Endothelial cell of umbilical vein (primary cell): ENCODE data around the gene MRPS35. TPM values are rescaled to one million over a fixed set of nuclear protein-coding genes. Genes with fewer than 3 reads are reported as not detected.

Source experiments
- BruUV-seq: library from RNA; stranded (reverse); fragments of 400-500 nt; replicated peaks from 2 replicates; lab custom pipeline; 2021; lab: Mats Ljungman, UMichigan
- CTCF ChIA-PET: fragments of 300-600, 350-600 bp; sonication (Branson Sonifier 250); formaldehyde crosslinking; loops from one replicate; lab custom pipeline; 2021; ENCODE audit warnings: antibody characterized with exemption, inconsistent platforms; lab: Charles Lee
- POLR2A ChIA-PET: fragments of 300-600, 350-600 bp; sonication (Branson Sonifier 250); formaldehyde crosslinking; loops from one replicate; lab custom pipeline; 2021; ENCODE audit warnings: antibody characterized with exemption, inconsistent platforms; lab: Charles Lee
- DNase-seq: peaks from one replicate; pipeline ENCODE4 v3.0.0-alpha.2; 2011; ENCODE audit warnings: low read depth, low spot score
- FAIRE-seq: peaks from 2 replicates; lab custom pipeline; 2011; peaks lifted over from hg19 to GRCh38; lab: Jason Lieb, UNC
- H2AFZ ChIP-seq: 2 replicates; pipeline ENCODE4 v1.6.0; 2012; ENCODE audit warnings: low read depth, low read length, control low read depth, inconsistent platforms
- H3K27ac ChIP-seq: 2 replicates; pipeline ENCODE4 v1.5.1; 2011; ENCODE audit warnings: low read depth, mild to moderate bottlenecking, control low read depth, low read length, moderate library complexity; ENCODE audit not compliant: insufficient read depth
- H3K27me3 ChIP-seq, 2 experiments: 2 replicates each; pipeline versions ENCODE4 v1.6.0 to v1.6.1; 2011; ENCODE audit warnings: low read length in 2 of 2, mixed read lengths in 1 of 2; ENCODE audit not compliant: control insufficient read depth in 2 of 2, insufficient read depth in 2 of 2
- H3K36me3 ChIP-seq, 2 experiments: 2 replicates in 1 of 2; 3 replicates in 1 of 2; pipeline ENCODE4 v1.5.1; 2011; ENCODE audit warnings: low read length in 2 of 2, mild to moderate bottlenecking in 1 of 2, moderate library complexity in 1 of 2; ENCODE audit not compliant: control insufficient read depth in 2 of 2, insufficient read depth in 2 of 2; ENCODE audit errors: extremely low read depth in 1 of 2
- H3K4me1 ChIP-seq: 3 replicates; pipeline ENCODE4 v1.5.1; 2011; ENCODE audit warnings: mild to moderate bottlenecking, low read length; ENCODE audit not compliant: control insufficient read depth, insufficient read depth; ENCODE audit errors: extremely low read depth
- H3K4me2 ChIP-seq: 2 replicates; pipeline ENCODE4 v1.6.1; 2011; ENCODE audit warnings: low read length, control low read depth, mixed read lengths; ENCODE audit not compliant: insufficient read depth
- H3K4me3 ChIP-seq, 3 experiments: fragments of 200-600 bp in 1 of 3; sonication (generic), shearing (Covaris generic) in 1 of 3; replicated peaks in 1 of 3; 2 replicates each; pipeline ENCODE4 v1.5.1; 2011 to 2016; ENCODE audit warnings: control low read depth in 3 of 3, low read length in 3 of 3, mild to moderate bottlenecking in 2 of 3, inconsistent platforms in 1 of 3, low read depth in 1 of 3, moderate library complexity in 1 of 3; ENCODE audit not compliant: insufficient read depth in 1 of 3
- H3K79me2 ChIP-seq: 2 replicates; pipeline ENCODE4 v1.6.0; 2012; ENCODE audit warnings: low read length, inconsistent platforms; ENCODE audit not compliant: control insufficient read depth, insufficient read depth
- H3K9ac ChIP-seq: replicated peaks from 2 replicates; pipeline ENCODE3; 2011; ENCODE audit warnings: low read length, control low read depth; ENCODE audit not compliant: insufficient read depth; ENCODE audit errors: extremely low read depth
- H3K9me1 ChIP-seq: replicated peaks from 3 replicates; pipeline ENCODE4 v1.6.0; 2011; ENCODE audit warnings: mild to moderate bottlenecking, low read length; ENCODE audit not compliant: control insufficient read depth, insufficient read depth; ENCODE audit errors: extremely low read depth
- H3K9me3 ChIP-seq: replicated peaks from 2 replicates; pipeline ENCODE4 v1.5.1; 2012; ENCODE audit warnings: low read length, inconsistent platforms; ENCODE audit not compliant: control insufficient read depth, insufficient read depth
- H4K20me1 ChIP-seq: replicated peaks from 2 replicates; pipeline ENCODE3; 2011; ENCODE audit warnings: mild to moderate bottlenecking, low read length; ENCODE audit not compliant: control insufficient read depth, insufficient read depth; ENCODE audit errors: extremely low read depth
- CTCF ChIP-seq, 2 donors: IDR thresholded peaks; 1 replicate in 1 of 2; 2 replicates in 1 of 2; pipeline ENCODE4 v1.5.1; 2011; ENCODE audit warnings: low read length in 2 of 2, mild to moderate bottlenecking in 2 of 2, moderate library complexity in 2 of 2, control low read depth in 1 of 2, inconsistent platforms in 1 of 2, low read depth in 1 of 2; ENCODE audit not compliant: insufficient read depth in 1 of 2; ENCODE audit errors: extremely low read depth in 1 of 2
- EZH2 ChIP-seq: IDR thresholded peaks from 2 replicates; pipeline ENCODE4 v1.6.1; 2012; ENCODE audit warnings: borderline replicate concordance, low read depth, mild to moderate bottlenecking, moderate library complexity, low read length, inconsistent platforms; ENCODE audit not compliant: severe bottlenecking
- FOS ChIP-seq: IDR thresholded peaks from 2 replicates; pipeline ENCODE4 v1.6.1; 2011; ENCODE audit warnings: mild to moderate bottlenecking, low read length, moderate library complexity, borderline replicate concordance; ENCODE audit not compliant: insufficient read depth
- GATA2 ChIP-seq: IDR thresholded peaks from 2 replicates; pipeline ENCODE4 v1.7.0; 2011; ENCODE audit warnings: low read depth, mild to moderate bottlenecking, moderate library complexity, mixed read lengths, low read length; ENCODE audit not compliant: insufficient read length, insufficient read depth
- JUN ChIP-seq: IDR thresholded peaks from 2 replicates; pipeline ENCODE4 v1.6.1; 2011; ENCODE audit warnings: borderline replicate concordance, low read depth; ENCODE audit not compliant: insufficient read length, insufficient read depth
- MAX ChIP-seq: IDR thresholded peaks from 2 replicates; pipeline ENCODE4 v1.6.1; 2011; ENCODE audit not compliant: insufficient read depth, insufficient read length
- MYC ChIP-seq: IDR thresholded peaks from one replicate; pipeline ENCODE4 v1.6.1; 2011; ENCODE audit warnings: mild to moderate bottlenecking, low read depth, low read length
- POLR2A ChIP-seq: IDR thresholded peaks from 2 replicates; pipeline ENCODE4 v1.6.1; 2012; ENCODE audit warnings: low read depth, mild to moderate bottlenecking, control low read depth, low read length
- POLR2AphosphoS5 ChIP-seq: IDR thresholded peaks from 2 replicates; pipeline ENCODE4 v1.6.1; 2012; ENCODE audit warnings: low read depth, mild to moderate bottlenecking, control low read depth, low read length, moderate library complexity; ENCODE audit not compliant: insufficient read depth
- dilution Hi-C: fragments of 300-500 bp; cut with MboI; formaldehyde crosslinking; loops from one replicate; pipeline ENCODE4 v1.15.0; 2019; ENCODE audit warnings: low sequenced_read_pairs; ENCODE audit not compliant: extremely low pct_ligation_motif_present
- intact Hi-C: fragments of 100-400 bp; cut with micrococcal nuclease; formaldehyde crosslinking; loops from one replicate; pipeline ENCODE4 v1.10.0; 2022
- polyA plus RNA-seq, 4 experiments: library from polyadenylated mRNA; depleted of rRNA in 3 of 4; stranded (reverse) in 3 of 4; unstranded in 1 of 4; fragments of >200 nt; gene quantifications; 2 replicates each; pipeline versions ENCODE4 v1.2.1 to v1.2.3, GENCODE V29; 2011 to 2012; ENCODE audit warnings: missing spikeins in 1 of 4
- total RNA-seq: library from RNA; stranded (reverse); gene quantifications from 2 replicates; pipeline ENCODE4 v1.2.3, GENCODE V29; 2021

MRPS35 gene
- total and polyA plus RNA-seq, 2 donors (not counting 3 experiments of a cell fraction or from before 2014, with no cell fraction given) = 22.7 to 38.6 TPM

GRCh38 chr12:27754795-27755194 is 44.2 kb downstream of the MRPS35 start:
- no TSS peak for BruUV-seq
- FAIRE-seq = no peak

GRCh38 chr12:27756670-27757195 is 46.1 kb downstream of the MRPS35 start:
- no peaks in the 10 kb centered on the region for H4K20me1 ChIP-seq
- no TSS peak for BruUV-seq

More at GRCh38 chr12:27754795-27755194, 44.2 kb downstream of the MRPS35 start:
- Histone ChIP-seq H3K9me3 (no peaks in the 10 kb centered on the region), H3K36me3 (peaks cover 6 to 7% of the 10 kb centered on the region in 2 experiments), H3K9me1 (no peaks in the 10 kb centered on the region), H2AFZ (no peak overlapping the region), H3K27me3 (no peaks in the 10 kb centered on the region), H3K4me3 (no peak overlapping the region), H3K27ac (no peak overlapping the region), H3K79me2 (peaks cover 3% of the 10 kb centered on the region), H3K9ac (no peak overlapping the region), H4K20me1 (no peaks in the 10 kb centered on the region), H3K4me2 (no peak overlapping the region), H3K4me1 (no peaks in the 10 kb centered on the region)
- POLR2A ChIA-PET = no interaction called here
- CTCF ChIA-PET = interaction anchor here (0.7 to 3.0 kb wide), 3 partner anchors 9 to 67 kb away, joined by 3 to 9 read pairs (median 3); no protein-coding TSS in a partner anchor
- dilution Hi-C loops (no loop called here), intact Hi-C loops (no loop called here)
- TF ChIP-seq POLR2AphosphoS5 = no peak
- TF ChIP-seq GATA2 = no peak
- TF ChIP-seq FOS = no peak
- no peak for TF ChIP-seq POLR2A
- no peak for TF ChIP-seq EZH2
- TF ChIP-seq JUN = no peak
- DNase-seq = no peak

More at GRCh38 chr12:27756670-27757195, 46.1 kb downstream of the MRPS35 start:
- intact Hi-C loops (no loop called here), dilution Hi-C loops (no loop called here)
- no peaks in the 10 kb centered on the region for H3K27me3 ChIP-seq
- H3K36me3 ChIP-seq = peaks cover 3 to 6% of the 10 kb centered on the region in 2 experiments
- no peak for DNase-seq
- no peak overlapping the region for H3K4me3 ChIP-seq
- no peaks in the 10 kb centered on the region for H3K9me3 ChIP-seq
- POLR2A ChIA-PET = no interaction called here
- no peak overlapping the region for H3K9ac ChIP-seq
- H3K9me1 ChIP-seq = no peaks in the 10 kb centered on the region
- no peak for FAIRE-seq
- H2AFZ ChIP-seq = no peak overlapping the region
- H3K79me2 ChIP-seq = no peaks in the 10 kb centered on the region
- no peaks in the 10 kb centered on the region for H3K4me1 ChIP-seq
- H3K27ac ChIP-seq = no peak overlapping the region
- CTCF ChIA-PET = interaction anchor here (1.1 to 3.0 kb wide), 4 partner anchors 17 to 184 kb away, joined by 3 to 9 read pairs (median 4); no protein-coding TSS in a partner anchor
- TF ChIP-seq MAX (no peak), CTCF (IDR thresholded peaks at IDR 0.05; ENCODE audit: extremely low read depth in 1 of 2, insufficient read depth in 1 of 2, low read depth in 1 of 2, low read length in 2 of 2) (no peak), MYC (no peak), POLR2A (no peak), POLR2AphosphoS5 (no peak), GATA2 (no peak), FOS (no peak), EZH2 (no peak), JUN (no peak)
- H3K4me2 ChIP-seq = no peak overlapping the region
